Mesendoderm (in vitro differentiated cells): ENCODE results near the gene RARA.
A peak's percentile ranks its signal among the peaks of the same experiment; 100 is the strongest.

Experiments
- DNase-seq: peaks from one replicate; pipeline ENCODE4 v3.0.0; 2013
- H2AK5ac ChIP-seq: 2 replicates; pipeline ENCODE4 v1.6.1; 2013; ENCODE audit warnings: low read length, inconsistent platforms
- H2BK120ac ChIP-seq: 2 replicates; pipeline ENCODE4 v1.6.1; 2013; ENCODE audit warnings: low read depth, mild to moderate bottlenecking, low read length, moderate library complexity, mixed read lengths
- H2BK15ac ChIP-seq: replicated peaks from 2 replicates; pipeline ENCODE4 v1.6.1; 2013; ENCODE audit warnings: low read depth, mild to moderate bottlenecking, moderate library complexity
- H2BK5ac ChIP-seq: 2 replicates; pipeline ENCODE4 v1.6.1; 2013; ENCODE audit warnings: low read length, inconsistent platforms
- H3K18ac ChIP-seq: 2 replicates; pipeline ENCODE4 v1.6.1; 2013; ENCODE audit warnings: mild to moderate bottlenecking, low read length, mixed read lengths
- H3K23ac ChIP-seq: one replicate; pipeline ENCODE4 v1.6.1; 2013; ENCODE audit warnings: low read length
- H3K27ac ChIP-seq: 2 replicates; pipeline ENCODE4 v1.5.1; 2013; ENCODE audit warnings: low read depth, mild to moderate bottlenecking, inconsistent platforms, low read length, moderate library complexity
- H3K27me3 ChIP-seq: 2 replicates; pipeline ENCODE4 v1.6.1; 2013; ENCODE audit warnings: low read length, control low read depth, mild to moderate bottlenecking, inconsistent platforms; ENCODE audit not compliant: insufficient read depth, poor library complexity
- H3K36me3 ChIP-seq: 2 replicates; pipeline ENCODE4 v1.6.1; 2013; ENCODE audit warnings: low read length, inconsistent platforms; ENCODE audit not compliant: control insufficient read depth, insufficient read depth
- H3K4ac ChIP-seq: one replicate; pipeline ENCODE4 v1.6.1; 2013; ENCODE audit warnings: low read depth, mild to moderate bottlenecking, low read length, moderate library complexity
- H3K4me1 ChIP-seq: 2 replicates; pipeline ENCODE4 v1.6.1; 2013; ENCODE audit warnings: low read depth, low read length, inconsistent platforms; ENCODE audit not compliant: control insufficient read depth
- H3K4me2 ChIP-seq: 2 replicates; pipeline ENCODE4 v1.6.1; 2013; ENCODE audit warnings: low read length
- H3K4me3 ChIP-seq: 2 replicates; pipeline ENCODE4 v1.5.1; 2013; ENCODE audit warnings: mild to moderate bottlenecking, low read length
- H3K56ac ChIP-seq: one replicate; pipeline ENCODE4 v1.6.1; 2013; ENCODE audit warnings: low read length
- H3K79me1 ChIP-seq: 2 replicates; pipeline ENCODE4 v1.6.1; 2013; ENCODE audit warnings: low read length, inconsistent platforms
- H3K79me2 ChIP-seq: 2 replicates; pipeline ENCODE4 v1.6.1; 2013; ENCODE audit warnings: mild to moderate bottlenecking, low read length; ENCODE audit not compliant: control insufficient read depth, insufficient read depth
- H3K9ac ChIP-seq: 2 replicates; pipeline ENCODE4 v1.6.1; 2013; ENCODE audit warnings: low read length, inconsistent platforms
- H4K5ac ChIP-seq: one replicate; pipeline ENCODE4 v1.6.1; 2013; ENCODE audit warnings: low read length
- H4K8ac ChIP-seq: one replicate; pipeline ENCODE4 v1.6.1; 2013; ENCODE audit warnings: low read depth, mild to moderate bottlenecking, control low read depth, low read length, moderate library complexity
- WGBS: extraction: QIAGEN DNeasy Blood & Tissue Kit; methylation state at CpG from one replicate; pipeline ENCODE4 v1.1.7; 2013; ENCODE audit warnings: low lambda C conversion rate, missing lambda C conversion rate; ENCODE audit not compliant: insufficient coverage; ENCODE audit errors: extremely low coverage; 5-methylcytosine and 5-hydroxymethylcytosine counted together

The RARA gene

DNA sequence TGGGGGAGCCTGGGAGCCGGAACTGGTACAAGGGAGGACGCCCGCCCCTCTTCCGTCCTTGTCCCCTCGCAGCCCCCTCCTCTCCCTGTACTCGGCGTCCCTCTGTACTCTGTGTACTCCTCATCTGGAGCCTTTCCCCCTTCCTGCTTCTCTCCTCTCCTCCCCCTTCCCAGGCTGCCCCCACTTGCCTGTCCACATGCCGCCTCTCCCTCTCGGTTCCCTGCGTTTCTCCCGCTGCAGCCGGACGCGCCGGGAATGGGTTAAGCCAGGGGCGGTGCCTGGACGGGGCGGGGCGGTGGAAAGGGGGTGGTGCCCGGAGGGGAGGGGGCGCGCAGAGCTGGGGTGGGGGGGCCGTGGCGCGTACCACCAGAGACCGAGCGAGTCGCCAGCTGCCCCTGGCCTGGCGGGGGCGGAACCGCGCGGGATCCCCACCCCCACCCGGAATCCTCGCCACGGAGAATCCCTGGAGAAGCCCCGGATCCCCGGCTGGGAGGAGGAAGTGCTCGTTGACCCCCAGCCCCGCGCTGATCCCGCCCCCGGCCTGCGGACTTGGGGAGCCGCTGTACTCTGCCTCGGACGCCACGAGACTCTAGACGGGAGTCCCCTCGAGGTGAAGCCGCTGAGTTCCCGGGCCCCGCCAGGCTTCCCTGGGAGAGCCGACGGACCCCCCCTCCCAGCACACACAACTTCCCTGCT lies 33.0 kb downstream of the RARA start:
- H3K79me1 ChIP-seq: peaks cover 14% of the 10 kb centered on the region
- peak overlapping the region; percentile 89 for H3K9ac ChIP-seq
- H3K23ac ChIP-seq: no peak overlapping the region
- peak overlapping the region; percentile 97 for H3K56ac ChIP-seq
- H2BK5ac ChIP-seq: peak overlapping the region; percentile 86
- H3K4ac ChIP-seq: peak overlapping the region; percentile 57
- WGBS: no CpG with 5 or more reads among the region's 55 CpGs
- H4K5ac ChIP-seq: no peak overlapping the region
- peaks cover 22% of the 10 kb centered on the region for H3K79me2 ChIP-seq
- H3K4me3 ChIP-seq: peak overlapping the region; percentile 79
- H3K27ac ChIP-seq: peak overlapping the region; percentile 46
- no peak overlapping the region for H2BK120ac ChIP-seq
- H3K4me2 ChIP-seq: peak overlapping the region; percentile 84
- no peak overlapping the region for H2BK15ac ChIP-seq
- H4K8ac ChIP-seq: no peak overlapping the region
- H3K36me3 ChIP-seq: no peaks in the 10 kb centered on the region
- DNase-seq: peak; percentile 89
- peaks cover 23% of the 10 kb centered on the region for H3K4me1 ChIP-seq
- no peaks in the 10 kb centered on the region for H3K27me3 ChIP-seq
- peak overlapping the region; percentile 84 for H3K18ac ChIP-seq
- H2AK5ac ChIP-seq: no peak overlapping the region

GRCh38 chr17:40342504-40343218 lies 33.7 kb downstream of the RARA start:
- Histone ChIP-seq H2BK5ac (no peak overlapping the region), H3K4ac (peak overlapping the region; percentile 57), H3K23ac (no peak overlapping the region), H3K27me3 (no peaks in the 10 kb centered on the region), H3K36me3 (no peaks in the 10 kb centered on the region), H3K79me2 (peaks cover 27% of the 10 kb centered on the region), H3K4me2 (peak overlapping the region; percentile 51), H3K18ac (peak overlapping the region; percentile 84), H3K27ac (peak overlapping the region; percentile 24), H2BK15ac (no peak overlapping the region), H3K4me3 (peak overlapping the region; percentile 67), H3K56ac (peak overlapping the region; percentile 95), H3K4me1 (peaks cover 29% of the 10 kb centered on the region), H4K8ac (no peak overlapping the region), H4K5ac (no peak overlapping the region), H2AK5ac (no peak overlapping the region), H2BK120ac (no peak overlapping the region), H3K79me1 (peaks cover 18% of the 10 kb centered on the region), H3K9ac (peak overlapping the region; percentile 81)
- no CpG with 5 or more reads among the region's 38 CpGs for WGBS
- no peak for DNase-seq

DNA sequence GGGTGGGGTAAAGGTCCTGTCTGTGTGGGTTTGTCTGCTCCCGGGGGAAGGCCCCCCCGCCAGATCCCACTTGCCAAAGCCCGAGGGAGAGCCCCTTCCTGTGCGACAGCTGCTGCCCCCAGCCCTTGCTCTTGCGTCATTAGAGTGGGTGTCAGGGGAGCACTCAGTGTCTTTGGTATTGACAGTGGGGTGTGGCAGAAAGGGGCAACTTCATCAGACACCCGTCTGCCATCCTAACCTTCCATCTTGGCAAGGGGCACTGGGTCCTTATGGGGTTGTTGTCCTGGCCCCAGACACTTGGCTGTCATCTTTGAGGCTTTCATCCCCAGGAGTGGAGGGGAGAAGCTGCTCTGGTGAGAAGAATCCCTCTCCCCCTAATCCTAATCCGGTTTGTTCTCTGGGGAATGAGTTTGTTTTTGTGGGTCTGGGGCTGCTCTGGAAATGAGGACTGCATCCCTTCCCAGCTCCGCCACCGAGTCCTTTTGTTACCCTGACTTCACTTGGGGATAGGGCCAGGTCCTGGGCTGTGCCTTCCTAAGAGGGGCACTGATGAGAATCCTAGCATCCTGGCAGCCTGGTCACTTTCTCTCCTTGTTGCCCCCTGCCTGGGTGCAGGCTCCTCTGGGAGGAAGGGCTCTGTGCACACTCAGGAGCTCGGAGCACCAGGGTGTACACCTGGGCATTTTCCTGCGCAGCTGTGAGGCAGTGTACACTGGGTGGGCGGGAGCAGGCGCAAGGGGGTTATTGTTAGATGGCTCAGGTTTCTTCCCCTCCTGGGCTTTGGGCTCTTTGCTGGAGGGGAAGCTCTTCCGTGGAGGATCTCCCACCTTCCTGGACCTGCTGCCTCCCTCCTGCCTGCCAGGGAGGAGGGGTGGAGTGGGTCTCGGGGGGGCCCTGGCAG lies 34.5 kb downstream of the RARA start:
- peak overlapping the region; percentile 13 for H3K27ac ChIP-seq
- no peak overlapping the region for H3K23ac ChIP-seq
- H3K4ac ChIP-seq: no peak overlapping the region
- peak overlapping the region; percentile 67 for H3K4me3 ChIP-seq
- WGBS: no CpG with 5 or more reads among the region's 15 CpGs
- H4K8ac ChIP-seq: no peak overlapping the region
- no peak overlapping the region for H2BK120ac ChIP-seq
- H3K79me2 ChIP-seq: peaks cover 32% of the 10 kb centered on the region
- peak overlapping the region; percentile 95 for H3K56ac ChIP-seq
- H3K79me1 ChIP-seq: peaks cover 19% of the 10 kb centered on the region
- peak overlapping the region; percentile 44 for H2BK5ac ChIP-seq
- peaks cover 36% of the 10 kb centered on the region for H3K4me1 ChIP-seq
- peak overlapping the region; percentile 51 for H3K4me2 ChIP-seq
- H3K18ac ChIP-seq: peak overlapping the region; percentile 57
- no peaks in the 10 kb centered on the region for H3K36me3 ChIP-seq
- no peaks in the 10 kb centered on the region for H3K27me3 ChIP-seq
- no peak overlapping the region for H2BK15ac ChIP-seq
- no peak overlapping the region for H4K5ac ChIP-seq
- peak overlapping the region; percentile 81 for H3K9ac ChIP-seq
- no peak for DNase-seq
- H2AK5ac ChIP-seq: no peak overlapping the region

DNA sequence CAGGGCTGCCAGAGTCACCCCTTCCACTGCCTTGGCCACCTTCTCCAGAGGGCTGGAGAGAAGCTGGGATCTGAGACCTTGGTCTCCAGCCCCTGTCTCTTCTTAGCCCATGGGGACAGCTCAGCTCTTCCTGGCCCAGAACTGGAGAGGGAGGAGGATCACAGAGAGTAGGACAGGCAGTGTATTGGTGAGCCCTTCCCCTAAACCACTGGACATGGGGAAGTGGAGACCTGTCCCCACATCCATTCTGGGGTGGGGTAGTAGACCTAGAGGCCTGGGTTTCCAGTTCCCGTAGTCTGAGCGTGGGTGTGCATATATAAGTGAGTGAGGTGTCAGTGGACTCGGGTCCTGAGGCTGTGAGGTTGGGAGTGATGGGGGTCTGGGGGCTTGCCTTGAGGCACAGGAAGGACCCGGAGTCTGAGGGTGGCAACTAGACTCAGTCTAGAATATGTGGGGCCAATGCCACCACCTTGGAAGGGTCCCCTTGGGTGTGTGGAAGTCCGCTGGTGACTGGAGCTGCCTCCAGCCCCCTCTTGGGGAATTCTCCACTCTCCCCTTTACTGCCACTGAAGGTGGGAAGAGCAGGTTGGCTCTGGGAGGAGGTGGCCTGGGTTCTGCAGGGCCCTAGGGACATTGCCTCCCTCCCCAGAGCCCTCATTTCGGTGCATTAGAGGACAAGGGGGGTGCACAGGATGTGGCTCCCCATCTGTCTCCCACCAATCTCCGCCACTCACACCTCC lies 35.6 kb downstream of the RARA start:
- no peak overlapping the region for H4K8ac ChIP-seq

More for the DNA sequence above, 35.6 kb downstream of the RARA start:
- Histone ChIP-seq H3K23ac (peak overlapping the region; percentile 73), H2BK15ac (no peak overlapping the region), H3K56ac (peak overlapping the region; percentile 95), H3K4me3 (no peak overlapping the region), H3K79me2 (peaks cover 38% of the 10 kb centered on the region), H2AK5ac (peak overlapping the region; percentile 92), H3K18ac (peak overlapping the region; percentile 30), H3K4ac (peak overlapping the region; percentile 87), H3K4me1 (peaks cover 37% of the 10 kb centered on the region), H3K79me1 (peaks cover 24% of the 10 kb centered on the region), H3K27ac (peak overlapping the region; percentile 96), H3K36me3 (no peaks in the 10 kb centered on the region), H2BK5ac (peak overlapping the region; percentile 98), H3K27me3 (no peaks in the 10 kb centered on the region), H3K4me2 (peak overlapping the region; percentile 86), H4K5ac (no peak overlapping the region), H3K9ac (peak overlapping the region; percentile 84), H2BK120ac (peak overlapping the region; percentile 46)
- no CpG with 5 or more reads among the region's 7 CpGs for WGBS
- no peak for DNase-seq
